Mucosa of stomach (tissue), 1 donor: ENCODE results near the gene FAM50A.

ENCODE experiments used
- H3K27me3 ChIP-seq: one replicate; pipeline ENCODE4 v1.7.0; 2013; ENCODE audit warnings: mild to moderate bottlenecking, low read length; ENCODE audit not compliant: control insufficient read depth, insufficient read depth
- H3K36me3 ChIP-seq: one replicate; pipeline ENCODE4 v1.7.0; 2013; ENCODE audit warnings: low read length; ENCODE audit not compliant: control insufficient read depth, insufficient read depth
- H3K4me1 ChIP-seq: one replicate; pipeline ENCODE4 v1.7.0; 2013; ENCODE audit warnings: mild to moderate bottlenecking, low read length; ENCODE audit not compliant: control insufficient read depth, insufficient read depth
- H3K4me3 ChIP-seq: one replicate; pipeline ENCODE4 v1.7.0; 2013; ENCODE audit warnings: low read length
- H3K9ac ChIP-seq: one replicate; pipeline ENCODE4 v1.7.0; 2013; ENCODE audit warnings: mild to moderate bottlenecking, low read length, moderate library complexity
- H3K9me3 ChIP-seq: one replicate; pipeline ENCODE4 v1.7.0; 2013; ENCODE audit warnings: mild to moderate bottlenecking, low read length, moderate library complexity; ENCODE audit not compliant: control insufficient read depth
- donor health status: Pancreatic carcinoma.

FAM50A gene

DNA sequence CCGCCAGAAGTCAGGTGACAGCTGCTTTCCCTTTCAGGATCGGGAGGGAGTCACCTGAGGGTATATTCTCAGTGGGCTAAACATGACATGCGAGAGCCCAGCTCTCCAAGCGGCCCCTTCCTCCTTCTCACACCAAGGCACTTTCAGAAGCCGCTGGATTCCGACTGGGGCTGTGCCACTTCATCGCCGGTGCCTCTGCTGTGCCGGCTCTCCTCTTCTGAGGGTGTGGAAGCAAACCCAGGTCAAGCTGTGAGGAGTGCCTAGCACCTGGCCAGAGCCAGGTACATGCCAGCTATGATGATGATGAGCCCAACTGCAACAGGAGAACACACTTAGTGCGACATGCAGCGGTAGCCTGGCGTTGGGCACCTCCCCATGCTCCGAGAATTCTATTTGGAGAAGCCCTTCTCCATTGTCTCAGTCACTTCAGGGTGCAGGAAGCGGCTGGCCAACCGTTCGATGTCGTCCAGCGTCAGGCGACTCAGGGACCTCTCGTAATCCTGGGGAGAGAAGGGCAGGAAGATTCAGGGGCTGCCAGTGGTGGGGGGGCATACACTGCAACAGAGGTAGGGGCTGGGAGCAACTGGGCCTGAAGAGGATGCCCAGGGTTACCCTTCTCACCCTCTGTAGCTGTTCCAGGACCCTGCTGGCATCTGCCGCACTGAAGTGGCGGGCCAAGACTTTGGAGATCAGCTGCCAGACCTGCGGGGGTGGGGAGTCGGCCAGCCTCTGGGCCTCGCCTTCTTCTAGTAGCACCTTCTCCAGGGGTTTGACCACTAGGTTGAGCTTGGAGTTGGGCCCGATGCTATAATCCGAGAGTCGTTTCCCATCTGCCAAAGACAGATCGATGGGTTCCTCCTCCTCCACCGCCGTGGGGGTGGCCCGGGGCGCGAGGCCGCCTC lies 41.5 kb downstream of the FAM50A start:
- H3K9ac ChIP-seq: peak overlapping the region; percentile 59
- H3K36me3 ChIP-seq: no peaks in the 10 kb centered on the region
- peak overlapping the region; percentile 36 for H3K4me3 ChIP-seq
- no peaks in the 10 kb centered on the region for H3K27me3 ChIP-seq
- no peaks in the 10 kb centered on the region for H3K9me3 ChIP-seq
- peaks cover 24% of the 10 kb centered on the region for H3K4me1 ChIP-seq

DNA sequence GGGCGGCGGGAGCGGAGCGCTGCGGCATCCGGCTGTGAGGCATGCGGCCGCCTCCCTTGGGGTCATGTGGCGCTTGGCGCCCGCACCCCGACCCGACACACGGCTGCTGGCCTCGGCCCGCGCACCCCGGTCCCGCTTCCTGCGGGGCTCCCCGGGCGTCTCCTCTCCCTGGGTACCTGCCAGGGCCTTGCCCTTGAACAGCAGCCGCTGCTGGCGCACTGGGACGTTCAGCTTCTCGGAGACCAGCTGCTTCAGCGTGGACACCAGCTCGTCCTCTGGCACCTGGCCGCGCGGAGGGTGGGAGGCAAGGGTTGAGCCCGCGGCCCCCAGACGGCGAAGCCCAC lies 42.1 kb downstream of the FAM50A start:
- Histone ChIP-seq H3K36me3 (no peaks in the 10 kb centered on the region), H3K4me1 (peaks cover 24% of the 10 kb centered on the region), H3K9me3 (no peaks in the 10 kb centered on the region), H3K4me3 (peak overlapping the region; percentile 36), H3K27me3 (no peaks in the 10 kb centered on the region), H3K9ac (peak overlapping the region; percentile 59)

DNA sequence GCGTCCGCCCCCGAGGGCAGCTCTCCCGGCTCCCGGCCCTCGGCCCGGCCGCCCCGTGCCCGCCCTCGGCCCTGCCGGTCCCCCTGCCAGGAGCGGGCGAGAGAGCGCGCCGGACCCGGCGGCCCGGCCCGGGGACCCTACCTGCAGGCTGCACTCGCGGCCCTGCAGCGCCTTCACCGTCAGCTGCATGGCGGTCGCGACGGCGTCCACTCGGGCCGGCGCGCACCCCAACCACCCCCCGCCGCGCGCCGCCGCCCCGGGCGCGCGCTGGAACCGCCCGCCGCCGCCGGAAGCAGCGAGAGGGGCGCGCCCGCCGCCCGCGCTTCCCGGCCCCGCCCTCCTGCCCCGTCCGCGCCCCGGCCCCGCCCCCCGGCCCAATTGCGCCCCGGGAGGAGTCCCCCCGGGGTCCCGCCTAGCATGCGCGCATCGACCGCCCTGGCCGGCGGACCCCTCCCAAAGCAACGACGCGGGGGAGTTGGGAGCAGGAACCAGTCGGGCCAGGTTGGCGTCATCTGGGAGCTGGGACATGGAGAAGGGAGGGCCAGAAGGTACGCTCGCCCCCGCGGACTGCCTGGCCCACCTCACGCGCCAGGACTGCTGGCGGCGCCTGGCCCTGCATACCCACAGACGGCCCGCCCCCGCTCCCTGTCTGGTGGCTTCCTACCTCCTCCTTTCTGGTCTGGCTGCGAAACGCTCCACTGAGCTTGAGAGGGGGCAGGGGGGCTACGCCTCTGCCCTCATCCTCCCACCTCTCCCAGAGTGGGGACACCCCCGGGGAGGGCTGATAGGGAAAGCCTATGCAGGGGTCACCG lies 42.7 kb downstream of the FAM50A start, which contains the start of gene UBL4A:
TSS of gene UBL4A (minus strand) at position 220 of the 812 bp plus-strand sequence. CDS start at position 189, 31 bp downstream.
- Histone ChIP-seq H3K4me3 (peak within 1 kb of the TSS; percentile 36), H3K9ac (peak within 1 kb of the TSS; percentile 59), H3K4me1 (peaks cover 24% of the 10 kb centered on the region), H3K27me3 (no peaks in the 10 kb centered on the region), H3K36me3 (no peaks in the 10 kb centered on the region), H3K9me3 (no peaks in the 10 kb centered on the region)

GRCh38 chrX:154487518-154488290 lies 43.8 kb downstream of the FAM50A start:
- H3K4me3 ChIP-seq: no peak overlapping the region
- peaks cover 24% of the 10 kb centered on the region for H3K4me1 ChIP-seq
- no peaks in the 10 kb centered on the region for H3K9me3 ChIP-seq
- H3K36me3 ChIP-seq: no peaks in the 10 kb centered on the region
- H3K27me3 ChIP-seq: no peaks in the 10 kb centered on the region
- H3K9ac ChIP-seq: no peak overlapping the region

GRCh38 chrX:154488336-154489075 lies 44.6 kb downstream of the FAM50A start:
- Histone ChIP-seq H3K4me3 (no peak overlapping the region), H3K4me1 (peaks cover 24% of the 10 kb centered on the region), H3K27me3 (no peaks in the 10 kb centered on the region), H3K9me3 (no peaks in the 10 kb centered on the region), H3K9ac (no peak overlapping the region), H3K36me3 (no peaks in the 10 kb centered on the region)

GRCh38 chrX:154489182-154489581 lies 45.2 kb downstream of the FAM50A start:
- peaks cover 21% of the 10 kb centered on the region for H3K4me1 ChIP-seq
- no peaks in the 10 kb centered on the region for H3K9me3 ChIP-seq
- H3K9ac ChIP-seq: peak overlapping the region; percentile 65
- no peaks in the 10 kb centered on the region for H3K36me3 ChIP-seq
- H3K4me3 ChIP-seq: no peak overlapping the region
- H3K27me3 ChIP-seq: no peaks in the 10 kb centered on the region

DNA sequence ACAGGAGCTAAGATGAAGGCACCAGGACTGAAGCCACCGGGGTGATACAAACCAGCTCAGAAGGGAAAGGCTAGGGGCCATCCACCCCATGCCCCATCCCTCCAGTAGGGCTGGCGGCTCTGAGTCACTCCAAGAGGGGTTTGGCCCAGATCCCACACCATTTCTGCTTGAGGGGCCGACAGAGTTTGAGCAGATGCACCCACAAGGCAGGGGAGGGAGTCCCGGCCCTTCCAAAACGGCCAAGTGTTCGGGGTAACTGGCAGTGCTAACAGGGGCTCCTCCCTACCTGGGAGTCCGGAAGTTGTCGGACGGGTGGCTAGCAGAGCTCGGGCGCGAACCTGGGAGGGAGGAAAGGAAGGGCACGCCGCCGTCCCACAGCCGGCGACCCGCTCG lies 46.1 kb downstream of the FAM50A start:
- Histone ChIP-seq H3K9me3 (no peaks in the 10 kb centered on the region), H3K9ac (peak overlapping the region; percentile 65), H3K4me1 (peaks cover 13% of the 10 kb centered on the region), H3K4me3 (peak overlapping the region; percentile 31), H3K27me3 (no peaks in the 10 kb centered on the region), H3K36me3 (no peaks in the 10 kb centered on the region)

DNA sequence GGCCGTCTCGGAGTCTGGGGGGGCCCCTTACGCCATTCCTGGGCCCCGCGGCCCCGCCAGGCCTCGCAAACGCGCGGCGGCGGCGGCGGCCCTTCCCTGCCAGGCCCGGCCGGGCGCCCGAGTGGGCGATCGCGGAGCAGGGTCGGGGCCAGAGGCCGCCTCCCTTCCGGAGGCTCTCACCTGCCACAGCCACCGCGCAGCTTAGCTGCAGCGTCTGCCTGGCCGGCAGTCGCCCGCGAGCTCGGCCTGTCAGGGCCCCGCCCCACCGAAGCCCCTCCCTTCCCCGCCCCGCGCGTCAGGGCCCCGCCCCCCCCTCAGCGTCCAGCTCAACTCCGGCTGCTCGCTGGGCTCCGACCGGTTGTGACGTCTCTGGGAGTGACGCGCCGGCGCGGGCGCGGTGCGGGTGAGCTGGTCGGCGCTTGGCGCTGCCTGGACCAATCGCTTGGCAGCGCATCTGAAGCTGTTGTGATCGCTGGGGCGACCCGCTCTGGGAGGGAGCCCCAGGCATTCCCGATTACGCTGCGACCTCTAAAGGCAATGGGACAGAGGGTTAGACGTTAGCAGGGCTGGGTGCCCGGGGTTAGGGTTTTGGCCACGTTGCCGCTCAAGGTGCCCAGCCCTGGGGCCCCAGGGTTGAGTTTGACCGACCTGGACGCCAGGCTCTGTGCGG lies 46.6 kb downstream of the FAM50A start, which contains the start of gene SLC10A3:
TSS of gene SLC10A3 (minus strand) at position 216 of the 670 bp plus-strand sequence. CDS start 1,689 bp downstream, outside the sequence.
- Histone ChIP-seq H3K4me3 (peak within 1 kb of the TSS; percentile 31), H3K9me3 (no peaks in the 10 kb centered on the region), H3K36me3 (no peaks in the 10 kb centered on the region), H3K27me3 (no peaks in the 10 kb centered on the region), H3K9ac (peak within 1 kb of the TSS; percentile 70), H3K4me1 (peaks cover 8% of the 10 kb centered on the region)

DNA sequence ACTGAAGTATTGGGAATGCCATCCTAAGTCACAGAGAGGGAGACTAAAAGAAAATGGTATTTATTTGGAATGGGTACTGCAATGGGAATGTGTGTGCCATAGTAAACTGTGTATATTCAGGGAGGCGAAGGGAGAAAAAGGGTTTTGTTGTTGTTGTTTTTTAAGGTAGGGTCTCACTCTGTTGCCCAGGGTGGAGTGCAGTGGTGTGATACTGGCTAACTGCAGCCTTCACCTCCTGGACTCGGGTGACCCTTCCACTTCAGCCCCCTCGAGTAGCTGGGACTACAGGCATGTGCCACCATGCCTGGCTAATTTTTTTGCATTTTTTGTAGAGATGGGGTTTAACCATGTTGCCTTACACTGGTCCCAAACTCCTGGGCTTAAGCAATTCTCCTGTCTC lies 50.8 kb downstream of the FAM50A start:
- Histone ChIP-seq H3K4me3 (no peak overlapping the region), H3K36me3 (no peaks in the 10 kb centered on the region), H3K9ac (no peak overlapping the region), H3K27me3 (no peaks in the 10 kb centered on the region), H3K4me1 (no peaks in the 10 kb centered on the region), H3K9me3 (no peaks in the 10 kb centered on the region)

DNA sequence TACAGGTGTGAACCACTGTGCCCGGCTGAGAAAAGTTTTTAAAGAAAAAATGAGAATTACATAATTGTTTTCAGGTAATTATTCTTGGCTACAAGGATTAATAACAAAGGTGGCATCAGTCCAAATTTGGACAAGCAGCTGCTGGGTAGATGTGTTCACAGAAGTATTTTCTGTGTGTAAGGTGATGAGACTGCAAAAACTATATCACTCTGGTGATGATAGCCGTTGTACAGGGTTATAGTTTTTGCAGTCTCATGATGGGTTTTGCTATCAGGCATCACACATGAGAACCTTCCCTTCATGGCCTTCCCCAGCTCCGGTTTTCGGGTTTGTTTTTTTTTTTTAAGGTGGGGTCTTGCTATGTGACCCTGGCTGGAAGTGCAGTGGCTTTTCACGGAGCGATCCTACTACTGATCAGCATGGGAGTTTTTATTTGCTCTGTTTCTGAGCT lies 51.6 kb downstream of the FAM50A start:
- H3K9ac ChIP-seq: no peak overlapping the region
- H3K36me3 ChIP-seq: no peaks in the 10 kb centered on the region
- no peaks in the 10 kb centered on the region for H3K4me1 ChIP-seq
- H3K4me3 ChIP-seq: no peak overlapping the region
- no peaks in the 10 kb centered on the region for H3K9me3 ChIP-seq
- no peaks in the 10 kb centered on the region for H3K27me3 ChIP-seq
